ENCODE data around the gene CUL5.

GRCh38 chr11:108142304-108142703 is 133.6 kb downstream of the CUL5 start:
- TF ChIP-seq CTCF (conservative IDR thresholded peaks at IDR 0.05) (no peak), ZFX (IDR thresholded peaks at IDR 0.05) (no peak)
